ENCODE data around the gene POU2F1. TPM values are rescaled to one million over a fixed set of nuclear protein-coding genes. Genes with fewer than 3 reads are reported as not detected.
A peak's percentile ranks its signal among the peaks of the same experiment; 100 is the strongest.

POU2F1 gene
- total RNA-seq, 3 donors from 2014 or later: 20.0 to 29.0 (median 21.0) TPM

GRCh38 chr1:167442142-167442848 lies 221.6 kb downstream of the POU2F1 start:
- peak; percentile 67 to 79 for DNase-seq (ENCODE audit: low spot score in 2 of 2)
- intact Hi-C loops (cut with DNase I; ENCODE audit: low total_unique reads): loop anchor here (10.0 kb wide), 1 partner anchor 377 kb away; no protein-coding TSS in a partner anchor
- peaks cover 0 to 7% of the 10 kb centered on the region in 2 donors for H3K27me3 ChIP-seq
- H3K27ac ChIP-seq: no peak overlapping the region
- peak in 1 of 3 donors; percentile 18 for TF ChIP-seq POLR2AphosphoS5 (IDR thresholded peaks at IDR 0.05)
- TF ChIP-seq POLR2A (IDR thresholded peaks at IDR 0.05): no peak
- peak; percentile 26 to 84 (median 75) for TF ChIP-seq CTCF (IDR thresholded peaks at IDR 0.05)
- H3K36me3 ChIP-seq: no peaks in the 10 kb centered on the region
- H3K4me3 ChIP-seq: no peak overlapping the region
- H3K4me1 ChIP-seq: no peaks in the 10 kb centered on the region
- no peaks in the 10 kb centered on the region for H3K9me3 ChIP-seq

- no peak for TF ChIP-seq POLR2A (IDR thresholded peaks at IDR 0.05)
- TF ChIP-seq CTCF (IDR thresholded peaks at IDR 0.05): no peak
- TF ChIP-seq POLR2AphosphoS5 (IDR thresholded peaks at IDR 0.05): no peak
- H3K4me3 ChIP-seq: no peak overlapping the region
- H3K4me1 ChIP-seq: no peaks in the 10 kb centered on the region
- intact Hi-C loops (cut with DNase I; ENCODE audit: low total_unique reads): loop anchor here (10.0 kb wide), 1 partner anchor 378 kb away; no protein-coding TSS in a partner anchor
- H3K27ac ChIP-seq: no peak overlapping the region
- no peaks in the 10 kb centered on the region for H3K9me3 ChIP-seq
- H3K27me3 ChIP-seq: peaks cover 0 to 7% of the 10 kb centered on the region in 2 donors
- H3K36me3 ChIP-seq: no peaks in the 10 kb centered on the region
- DNase-seq (ENCODE audit: low spot score in 2 of 2): no peak
These were observed 222.3 kb downstream of the POU2F1 start for GRCh38 chr1:167442854-167443565.

- Histone ChIP-seq H3K27ac (no peak overlapping the region), H3K36me3 (no peaks in the 10 kb centered on the region), H3K27me3 (peaks cover 0 to 6% of the 10 kb centered on the region in 2 donors), H3K9me3 (no peaks in the 10 kb centered on the region), H3K4me1 (no peaks in the 10 kb centered on the region), H3K4me3 (no peak overlapping the region)
- intact Hi-C loops (cut with DNase I; ENCODE audit: low total_unique reads): loop anchor here (10.0 kb wide), 1 partner anchor 379 kb away; no protein-coding TSS in a partner anchor
- no peak for DNase-seq (ENCODE audit: low spot score in 2 of 2)
- TF ChIP-seq POLR2A (IDR thresholded peaks at IDR 0.05): no peak
- no peak for TF ChIP-seq CTCF (IDR thresholded peaks at IDR 0.05)
- no peak for TF ChIP-seq POLR2AphosphoS5 (IDR thresholded peaks at IDR 0.05)
These were observed 223.1 kb downstream of the POU2F1 start for GRCh38 chr1:167443757-167444156.

- H3K9me3 ChIP-seq: no peaks in the 10 kb centered on the region
- DNase-seq (ENCODE audit: low spot score in 2 of 2): no peak
- no peak overlapping the region for H3K27ac ChIP-seq
- H3K4me1 ChIP-seq: no peaks in the 10 kb centered on the region
- no peaks in the 10 kb centered on the region for H3K36me3 ChIP-seq
- H3K27me3 ChIP-seq: no peaks in the 10 kb centered on the region
- H3K4me3 ChIP-seq: no peak overlapping the region
- intact Hi-C loops (cut with DNase I; ENCODE audit: low total_unique reads): loop anchor here (10.0 kb wide), 1 partner anchor 382 kb away; no protein-coding TSS in a partner anchor
- no peak for TF ChIP-seq POLR2AphosphoS5 (IDR thresholded peaks at IDR 0.05)
- no peak for TF ChIP-seq POLR2A (IDR thresholded peaks at IDR 0.05)
- no peak for TF ChIP-seq CTCF (IDR thresholded peaks at IDR 0.05)
These were observed 226.3 kb downstream of the POU2F1 start for GRCh38 chr1:167446966-167447365.
